Measurements from ENCODE around the gene ARHGEF38. TPM values are rescaled to one million over a fixed set of nuclear protein-coding genes. Genes with fewer than 3 reads are reported as not detected.

Gene ARHGEF38
- total RNA-seq, 2 donors from 2014 or later, result 0.51 to 2.1 TPM

DNA sequence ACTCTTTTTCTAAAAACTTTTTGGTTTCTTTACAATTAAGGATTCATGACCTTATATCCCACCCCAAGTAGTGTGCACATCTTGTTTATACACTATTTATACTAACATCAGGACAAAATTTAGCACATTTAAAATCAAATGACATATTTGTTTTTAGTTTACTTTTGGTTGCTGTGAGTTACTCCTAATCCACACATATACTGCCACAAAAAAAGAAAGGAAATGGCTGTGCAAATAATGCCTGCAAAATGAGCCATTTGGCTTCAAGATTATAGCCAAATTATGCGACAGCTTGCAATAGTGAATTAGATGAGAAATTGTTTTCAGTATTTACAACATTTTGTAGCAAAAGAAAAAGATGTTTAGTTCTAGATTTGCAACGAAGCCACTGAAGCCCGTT is 10.4 kb upstream of the ARHGEF38 start:
- no peak overlapping the region for H3K27ac Mint-ChIP-seq

GRCh38 chr4:105543346-105543745 is 9.1 kb upstream of the ARHGEF38 start:
- H3K27me3 Mint-ChIP-seq (ENCODE audit: insufficient read depth), result peaks cover 82% of the 10 kb centered on the region
- no peaks in the 10 kb centered on the region for H3K9me3 Mint-ChIP-seq
- TF ChIP-seq, protein P1, sequence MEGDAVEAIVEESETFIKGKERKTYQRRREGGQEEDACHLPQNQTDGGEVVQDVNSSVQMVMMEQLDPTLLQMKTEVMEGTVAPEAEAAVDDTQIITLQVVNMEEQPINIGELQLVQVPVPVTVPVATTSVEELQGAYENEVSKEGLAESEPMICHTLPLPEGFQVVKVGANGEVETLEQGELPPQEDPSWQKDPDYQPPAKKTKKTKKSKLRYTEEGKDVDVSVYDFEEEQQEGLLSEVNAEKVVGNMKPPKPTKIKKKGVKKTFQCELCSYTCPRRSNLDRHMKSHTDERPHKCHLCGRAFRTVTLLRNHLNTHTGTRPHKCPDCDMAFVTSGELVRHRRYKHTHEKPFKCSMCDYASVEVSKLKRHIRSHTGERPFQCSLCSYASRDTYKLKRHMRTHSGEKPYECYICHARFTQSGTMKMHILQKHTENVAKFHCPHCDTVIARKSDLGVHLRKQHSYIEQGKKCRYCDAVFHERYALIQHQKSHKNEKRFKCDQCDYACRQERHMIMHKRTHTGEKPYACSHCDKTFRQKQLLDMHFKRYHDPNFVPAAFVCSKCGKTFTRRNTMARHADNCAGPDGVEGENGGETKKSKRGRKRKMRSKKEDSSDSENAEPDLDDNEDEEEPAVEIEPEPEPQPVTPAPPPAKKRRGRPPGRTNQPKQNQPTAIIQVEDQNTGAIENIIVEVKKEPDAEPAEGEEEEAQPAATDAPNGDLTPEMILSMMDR (conservative IDR thresholded peaks at IDR 0.05), result no peak
- DNase-seq, result no peak
- H3K4me1 ChIP-seq (ENCODE audit: control insufficient read depth, insufficient read depth, low read length), result no peaks in the 10 kb centered on the region
- H3K27ac ChIP-seq (ENCODE audit: low read depth, low read length), result no peak overlapping the region
- no peak overlapping the region for H3K4me3 Mint-ChIP-seq
- H3K36me3 ChIP-seq (ENCODE audit: control insufficient read depth, insufficient read depth, low read length), result no peaks in the 10 kb centered on the region
- no peak overlapping the region for H3K27ac Mint-ChIP-seq
- no peaks in the 10 kb centered on the region for H3K36me3 Mint-ChIP-seq (ENCODE audit: low read depth)
- no peak overlapping the region for H3K9ac ChIP-seq (ENCODE audit: extremely low read depth, low read length, poor library complexity, severe bottlenecking)
- H3K4me3 ChIP-seq (ENCODE audit: low read length), result no peak overlapping the region
- no peaks in the 10 kb centered on the region for H3K9me3 ChIP-seq (ENCODE audit: control insufficient read depth, low read length)
- no peaks in the 10 kb centered on the region for H3K27me3 ChIP-seq (ENCODE audit: control insufficient read depth, insufficient read depth, low read length, poor library complexity, severe bottlenecking)
- no peaks in the 10 kb centered on the region for H3K4me1 Mint-ChIP-seq

More for the DNA sequence above, 10.4 kb upstream of the ARHGEF38 start:
- TF ChIP-seq, protein P1 (conservative IDR thresholded peaks at IDR 0.05), result no peak
- Histone ChIP-seq H3K4me3 (ENCODE audit: low read length) (no peak overlapping the region), H3K36me3 (ENCODE audit: control insufficient read depth, insufficient read depth, low read length) (no peaks in the 10 kb centered on the region), H3K9ac (ENCODE audit: extremely low read depth, low read length, poor library complexity, severe bottlenecking) (no peak overlapping the region), H3K9me3 (ENCODE audit: control insufficient read depth, low read length) (no peaks in the 10 kb centered on the region), H3K27me3 (ENCODE audit: control insufficient read depth, insufficient read depth, low read length, poor library complexity, severe bottlenecking) (no peaks in the 10 kb centered on the region), H3K27ac (ENCODE audit: low read depth, low read length) (no peak overlapping the region), H3K4me1 (ENCODE audit: control insufficient read depth, insufficient read depth, low read length) (no peaks in the 10 kb centered on the region)
- Mint-ChIP-seq H3K4me3 (no peak overlapping the region), H3K36me3 (ENCODE audit: low read depth) (no peaks in the 10 kb centered on the region), H3K9me3 (no peaks in the 10 kb centered on the region), H3K27me3 (ENCODE audit: insufficient read depth) (peaks cover 80% of the 10 kb centered on the region), H3K4me1 (no peaks in the 10 kb centered on the region)
- WGBS, 2 experiments (ENCODE audit: insufficient coverage in 1 of 2, insufficient read length in 1 of 2), result 86 to 87% methylated on average over 3 of the region's 3 CpGs
- DNase-seq, result no peak

DNA sequence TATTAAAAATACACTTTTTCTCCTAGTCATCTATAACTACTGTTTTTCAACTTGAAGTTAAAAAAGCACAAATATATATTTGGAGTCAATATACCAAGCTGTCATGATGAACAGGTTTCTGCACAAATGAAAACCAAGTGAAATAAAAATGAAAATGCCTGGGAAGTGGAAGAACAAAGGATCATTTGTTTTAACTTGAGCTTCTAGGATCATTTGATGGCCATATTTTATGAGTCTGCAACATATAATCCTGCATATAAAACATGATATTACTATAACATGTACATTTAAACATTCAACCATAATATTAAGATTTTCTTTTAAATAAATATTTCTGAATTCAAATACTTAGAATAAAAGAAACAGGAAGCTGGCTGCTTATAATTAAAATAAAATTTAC is 8.5 kb upstream of the ARHGEF38 start:
- Mint-ChIP-seq H3K27me3 (ENCODE audit: insufficient read depth) (peaks cover 81% of the 10 kb centered on the region), H3K4me3 (no peak overlapping the region)

More for the DNA sequence above, 8.5 kb upstream of the ARHGEF38 start:
- no peak overlapping the region for H3K9ac ChIP-seq (ENCODE audit: extremely low read depth, low read length, poor library complexity, severe bottlenecking)
- no peaks in the 10 kb centered on the region for H3K36me3 Mint-ChIP-seq (ENCODE audit: low read depth)
- no peak for DNase-seq
- H3K9me3 Mint-ChIP-seq, result no peaks in the 10 kb centered on the region
- H3K27ac Mint-ChIP-seq, result no peak overlapping the region
- H3K36me3 ChIP-seq (ENCODE audit: control insufficient read depth, insufficient read depth, low read length), result no peaks in the 10 kb centered on the region
- no peaks in the 10 kb centered on the region for H3K9me3 ChIP-seq (ENCODE audit: control insufficient read depth, low read length)
- H3K27me3 ChIP-seq (ENCODE audit: control insufficient read depth, insufficient read depth, low read length, poor library complexity, severe bottlenecking), result no peaks in the 10 kb centered on the region
- H3K4me1 Mint-ChIP-seq, result no peaks in the 10 kb centered on the region
- no peak overlapping the region for H3K27ac ChIP-seq (ENCODE audit: low read depth, low read length)
- no peak overlapping the region for H3K4me3 ChIP-seq (ENCODE audit: low read length)
- TF ChIP-seq, protein P1 (conservative IDR thresholded peaks at IDR 0.05), result no peak
- H3K4me1 ChIP-seq (ENCODE audit: control insufficient read depth, insufficient read depth, low read length), result no peaks in the 10 kb centered on the region

Measured in endodermal cell (in vitro differentiated cells).